H1 (cell line): ENCODE measurements around the gene SLC25A22. TPM values are rescaled to one million over a fixed set of nuclear protein-coding genes. Genes with fewer than 3 reads are reported as not detected.

Source experiments
- ASH2L ChIP-seq: fragments of 200-600, 300-600 bp; sonication (generic); IDR thresholded peaks from one replicate; pipeline ENCODE4 v1.7.1; 2017; ENCODE audit warnings: low read length
- BACH1 ChIP-seq: IDR thresholded peaks from 2 replicates; pipeline ENCODE4 v1.6.1; 2012; ENCODE audit warnings: low read length, improper control_type of control experiment
- CEBPB ChIP-seq: IDR thresholded peaks from 2 replicates; pipeline ENCODE4 v1.6.1; 2012; ENCODE audit warnings: low read depth, low read length
- CHD1 ChIP-seq: IDR thresholded peaks from 2 replicates; pipeline ENCODE4 v1.6.1; 2012; ENCODE audit warnings: low read depth, low read length, improper control_type of control experiment
- HDAC2 ChIP-seq, 2 experiments: fragments of 300-600 bp in 1 of 2; sonication (generic) in 1 of 2; IDR thresholded peaks; 2 replicates each; pipeline ENCODE4 v1.6.1; 2011 to 2012; ENCODE audit warnings: low read depth in 2 of 2, low read length in 2 of 2, mild to moderate bottlenecking in 2 of 2, moderate library complexity in 2 of 2, borderline replicate concordance in 1 of 2, inconsistent platforms in 1 of 2
- KDM1A ChIP-seq: fragments of 200-600, 300-600 bp; sonication (generic); IDR thresholded peaks from 2 replicates; pipeline ENCODE4 v1.7.1; 2016; ENCODE audit warnings: mild to moderate bottlenecking, low read length, borderline replicate concordance
- MAFK ChIP-seq: IDR thresholded peaks from 2 replicates; pipeline ENCODE4 v1.6.1; 2012; ENCODE audit warnings: low read depth, mild to moderate bottlenecking, improper control_type of control experiment, low read length
- PHF8 ChIP-seq: fragments of 200-600 bp; sonication (generic); conservative IDR thresholded peaks from 2 replicates; pipeline ENCODE4 v1.7.1; 2012; ENCODE audit warnings: low read depth, mild to moderate bottlenecking, inconsistent platforms, low read length, moderate library complexity
- SRF ChIP-seq: IDR thresholded peaks from 2 replicates; pipeline ENCODE4 v1.6.1; 2011; ENCODE audit warnings: mild to moderate bottlenecking, low read depth, low read length, moderate library complexity
- polyA plus RNA-seq, 7 experiments: library from polyadenylated mRNA; depleted of rRNA in 3 of 7; stranded (reverse) in 5 of 7; unstranded in 2 of 7; fragments of >200 nt in 5 of 7; fragments of 200-250 nt in 2 of 7; gene quantifications; 1 replicate in 5 of 7; 2 replicates in 1 of 7; 4 replicates in 1 of 7; pipeline versions ENCODE4 v1.2.1 to v1.2.3, GENCODE V29; 2011 to 2013; ENCODE audit warnings: missing spikeins in 2 of 7, mixed read lengths in 2 of 7
- total RNA-seq: library from RNA; stranded (reverse); fragmentation: NEBNext Ultra II Directional; extraction: Animal tissue kit (Norgen Biotek cat#: 25700); gene quantifications from 2 replicates; pipeline ENCODE4 v1.2.1, GENCODE V29; 2021
- TF ChIP-seq, protein P1 (sequence below): fragments of 300-600 bp; sonication (generic); IDR thresholded peaks from 2 replicates; pipeline ENCODE4 v1.7.1; 2012; ENCODE audit warnings: low read length, moderate library complexity, mild to moderate bottlenecking, inconsistent platforms; ENCODE audit not compliant: insufficient replicate concordance

Gene SLC25A22
- total and polyA plus RNA-seq, 2 of the 8 experiments (the other 6 are each of a cell fraction or from before 2014, with no cell fraction given), result 31.5 to 48.0 TPM

DNA sequence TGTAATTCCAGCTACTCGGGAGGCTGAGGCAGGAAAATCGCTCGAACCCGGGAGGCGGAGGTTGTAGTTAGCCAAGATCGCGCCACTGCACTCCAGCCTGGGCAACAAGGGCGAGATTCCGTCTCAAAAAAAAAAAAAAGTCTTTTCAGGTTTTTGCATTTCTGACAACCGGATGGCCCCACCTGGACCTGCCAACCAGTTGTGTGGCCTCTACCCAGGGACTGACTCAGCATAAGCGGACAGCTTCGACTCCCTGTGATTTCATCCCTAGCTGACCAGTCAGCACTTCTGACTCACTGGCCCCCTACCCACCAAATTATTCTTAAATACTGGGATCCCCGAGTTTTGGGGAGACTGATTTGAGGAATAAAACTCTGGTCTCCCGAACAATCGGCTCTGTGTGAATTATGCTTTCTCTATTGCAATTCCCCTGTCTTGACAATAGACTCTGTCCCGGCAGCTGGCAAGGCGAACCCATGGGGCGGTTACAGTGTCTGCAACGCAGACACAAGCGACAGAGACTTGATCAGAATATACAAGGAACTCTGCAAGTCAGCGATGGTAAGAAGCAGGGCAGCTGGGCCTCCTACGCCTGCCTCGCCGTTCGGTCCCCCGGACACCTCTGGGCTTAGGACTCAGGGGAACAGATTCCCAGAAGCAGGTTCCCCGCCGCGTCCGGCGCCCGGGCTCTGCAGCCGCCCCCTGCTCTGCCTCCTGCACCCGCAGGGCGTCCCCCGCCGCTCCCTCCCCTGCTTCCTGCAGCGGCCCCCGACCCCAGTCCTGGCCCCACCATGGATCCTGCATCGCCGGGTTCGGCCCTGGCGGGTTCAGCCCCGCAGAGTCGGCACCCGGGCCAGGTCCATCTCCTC, 51.6 kb downstream of the SLC25A22 start (continued):
- TF ChIP-seq, protein P1, sequence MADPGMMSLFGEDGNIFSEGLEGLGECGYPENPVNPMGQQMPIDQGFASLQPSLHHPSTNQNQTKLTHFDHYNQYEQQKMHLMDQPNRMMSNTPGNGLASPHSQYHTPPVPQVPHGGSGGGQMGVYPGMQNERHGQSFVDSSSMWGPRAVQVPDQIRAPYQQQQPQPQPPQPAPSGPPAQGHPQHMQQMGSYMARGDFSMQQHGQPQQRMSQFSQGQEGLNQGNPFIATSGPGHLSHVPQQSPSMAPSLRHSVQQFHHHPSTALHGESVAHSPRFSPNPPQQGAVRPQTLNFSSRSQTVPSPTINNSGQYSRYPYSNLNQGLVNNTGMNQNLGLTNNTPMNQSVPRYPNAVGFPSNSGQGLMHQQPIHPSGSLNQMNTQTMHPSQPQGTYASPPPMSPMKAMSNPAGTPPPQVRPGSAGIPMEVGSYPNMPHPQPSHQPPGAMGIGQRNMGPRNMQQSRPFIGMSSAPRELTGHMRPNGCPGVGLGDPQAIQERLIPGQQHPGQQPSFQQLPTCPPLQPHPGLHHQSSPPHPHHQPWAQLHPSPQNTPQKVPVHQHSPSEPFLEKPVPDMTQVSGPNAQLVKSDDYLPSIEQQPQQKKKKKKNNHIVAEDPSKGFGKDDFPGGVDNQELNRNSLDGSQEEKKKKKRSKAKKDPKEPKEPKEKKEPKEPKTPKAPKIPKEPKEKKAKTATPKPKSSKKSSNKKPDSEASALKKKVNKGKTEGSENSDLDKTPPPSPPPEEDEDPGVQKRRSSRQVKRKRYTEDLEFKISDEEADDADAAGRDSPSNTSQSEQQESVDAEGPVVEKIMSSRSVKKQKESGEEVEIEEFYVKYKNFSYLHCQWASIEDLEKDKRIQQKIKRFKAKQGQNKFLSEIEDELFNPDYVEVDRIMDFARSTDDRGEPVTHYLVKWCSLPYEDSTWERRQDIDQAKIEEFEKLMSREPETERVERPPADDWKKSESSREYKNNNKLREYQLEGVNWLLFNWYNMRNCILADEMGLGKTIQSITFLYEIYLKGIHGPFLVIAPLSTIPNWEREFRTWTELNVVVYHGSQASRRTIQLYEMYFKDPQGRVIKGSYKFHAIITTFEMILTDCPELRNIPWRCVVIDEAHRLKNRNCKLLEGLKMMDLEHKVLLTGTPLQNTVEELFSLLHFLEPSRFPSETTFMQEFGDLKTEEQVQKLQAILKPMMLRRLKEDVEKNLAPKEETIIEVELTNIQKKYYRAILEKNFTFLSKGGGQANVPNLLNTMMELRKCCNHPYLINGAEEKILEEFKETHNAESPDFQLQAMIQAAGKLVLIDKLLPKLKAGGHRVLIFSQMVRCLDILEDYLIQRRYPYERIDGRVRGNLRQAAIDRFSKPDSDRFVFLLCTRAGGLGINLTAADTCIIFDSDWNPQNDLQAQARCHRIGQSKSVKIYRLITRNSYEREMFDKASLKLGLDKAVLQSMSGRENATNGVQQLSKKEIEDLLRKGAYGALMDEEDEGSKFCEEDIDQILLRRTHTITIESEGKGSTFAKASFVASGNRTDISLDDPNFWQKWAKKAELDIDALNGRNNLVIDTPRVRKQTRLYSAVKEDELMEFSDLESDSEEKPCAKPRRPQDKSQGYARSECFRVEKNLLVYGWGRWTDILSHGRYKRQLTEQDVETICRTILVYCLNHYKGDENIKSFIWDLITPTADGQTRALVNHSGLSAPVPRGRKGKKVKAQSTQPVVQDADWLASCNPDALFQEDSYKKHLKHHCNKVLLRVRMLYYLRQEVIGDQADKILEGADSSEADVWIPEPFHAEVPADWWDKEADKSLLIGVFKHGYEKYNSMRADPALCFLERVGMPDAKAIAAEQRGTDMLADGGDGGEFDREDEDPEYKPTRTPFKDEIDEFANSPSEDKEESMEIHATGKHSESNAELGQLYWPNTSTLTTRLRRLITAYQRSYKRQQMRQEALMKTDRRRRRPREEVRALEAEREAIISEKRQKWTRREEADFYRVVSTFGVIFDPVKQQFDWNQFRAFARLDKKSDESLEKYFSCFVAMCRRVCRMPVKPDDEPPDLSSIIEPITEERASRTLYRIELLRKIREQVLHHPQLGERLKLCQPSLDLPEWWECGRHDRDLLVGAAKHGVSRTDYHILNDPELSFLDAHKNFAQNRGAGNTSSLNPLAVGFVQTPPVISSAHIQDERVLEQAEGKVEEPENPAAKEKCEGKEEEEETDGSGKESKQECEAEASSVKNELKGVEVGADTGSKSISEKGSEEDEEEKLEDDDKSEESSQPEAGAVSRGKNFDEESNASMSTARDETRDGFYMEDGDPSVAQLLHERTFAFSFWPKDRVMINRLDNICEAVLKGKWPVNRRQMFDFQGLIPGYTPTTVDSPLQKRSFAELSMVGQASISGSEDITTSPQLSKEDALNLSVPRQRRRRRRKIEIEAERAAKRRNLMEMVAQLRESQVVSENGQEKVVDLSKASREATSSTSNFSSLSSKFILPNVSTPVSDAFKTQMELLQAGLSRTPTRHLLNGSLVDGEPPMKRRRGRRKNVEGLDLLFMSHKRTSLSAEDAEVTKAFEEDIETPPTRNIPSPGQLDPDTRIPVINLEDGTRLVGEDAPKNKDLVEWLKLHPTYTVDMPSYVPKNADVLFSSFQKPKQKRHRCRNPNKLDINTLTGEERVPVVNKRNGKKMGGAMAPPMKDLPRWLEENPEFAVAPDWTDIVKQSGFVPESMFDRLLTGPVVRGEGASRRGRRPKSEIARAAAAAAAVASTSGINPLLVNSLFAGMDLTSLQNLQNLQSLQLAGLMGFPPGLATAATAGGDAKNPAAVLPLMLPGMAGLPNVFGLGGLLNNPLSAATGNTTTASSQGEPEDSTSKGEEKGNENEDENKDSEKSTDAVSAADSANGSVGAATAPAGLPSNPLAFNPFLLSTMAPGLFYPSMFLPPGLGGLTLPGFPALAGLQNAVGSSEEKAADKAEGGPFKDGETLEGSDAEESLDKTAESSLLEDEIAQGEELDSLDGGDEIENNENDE, result no peak
- TF ChIP-seq MAFK (peak; percentile 84), KDM1A (no peak), BACH1 (peak; percentile 94), PHF8 (no peak; the same call in 1 of the 2 replicates), HDAC2 (IDR thresholded peaks at IDR 0.05; ENCODE audit: borderline replicate concordance in 1 of 2, low read depth in 2 of 2, low read length in 2 of 2) (no peak), CEBPB (no peak), CHD1 (0 out of 2 replicates have a peak, but pooled peaks have one; percentile 7), SRF (no peak), ASH2L (peak; percentile 38)
